GM18498 (cell line): ENCODE measurements around the gene TTLL7.
A peak's percentile ranks its signal among the peaks of the same experiment; 100 is the strongest.

ENCODE experiments used
- ATAC-seq: cut with Tn5 transposase; IDR thresholded peaks from one replicate; pipeline ENCODE4 v1.9.1; 2021; ENCODE audit warnings: mild to moderate bottlenecking, moderate library complexity; ENCODE audit not compliant: unreplicated experiment

Gene TTLL7

GRCh38 chr1:83889707-83890106 is 109.2 kb downstream of the TTLL7 start:
- no peak for ATAC-seq

- ATAC-seq, result no peak
Measured at GRCh38 chr1:83887483-83887882, 111.4 kb downstream of the TTLL7 start.

GRCh38 chr1:83883979-83884378 is 115.0 kb downstream of the TTLL7 start:
- ATAC-seq, result no peak

- no peak for ATAC-seq
Measured at GRCh38 chr1:83882906-83883305, 116.0 kb downstream of the TTLL7 start.

- no peak for ATAC-seq
Measured at GRCh38 chr1:83872515-83872914, 126.4 kb downstream of the TTLL7 start.

- ATAC-seq, result no peak
Measured at GRCh38 chr1:83864991-83865390, 133.9 kb downstream of the TTLL7 start.

- peak; percentile 97 for ATAC-seq
Measured at GRCh38 chr1:83860490-83861221, 138.3 kb downstream of the TTLL7 start.

- no peak for ATAC-seq
Measured at GRCh38 chr1:83857716-83858115, 141.2 kb downstream of the TTLL7 start.

- no peak for ATAC-seq
Measured at GRCh38 chr1:83857103-83857502, 141.8 kb downstream of the TTLL7 start.

- ATAC-seq, result no peak
Measured at GRCh38 chr1:83856381-83856780, 142.6 kb downstream of the TTLL7 start.

GRCh38 chr1:83854456-83854855 is 144.5 kb downstream of the TTLL7 start:
- ATAC-seq, result no peak

GRCh38 chr1:83850834-83851233 is 148.1 kb downstream of the TTLL7 start:
- no peak for ATAC-seq

- ATAC-seq, result peak; percentile 68
Measured at GRCh38 chr1:83849191-83850061, 149.5 kb downstream of the TTLL7 start.

GRCh38 chr1:83846138-83846537 is 152.8 kb downstream of the TTLL7 start:
- no peak for ATAC-seq

- no peak for ATAC-seq
Measured at GRCh38 chr1:83845437-83846071, 153.4 kb downstream of the TTLL7 start.

GRCh38 chr1:83844546-83844945 is 154.4 kb downstream of the TTLL7 start:
- ATAC-seq, result no peak

GRCh38 chr1:83839566-83840173 is 159.3 kb downstream of the TTLL7 start:
- ATAC-seq, result no peak

- no peak for ATAC-seq
Measured at GRCh38 chr1:83838573-83838972, 160.4 kb downstream of the TTLL7 start.

- ATAC-seq, result no peak
Measured at GRCh38 chr1:83836543-83836942, 162.4 kb downstream of the TTLL7 start.

GRCh38 chr1:83834621-83835264 is 164.2 kb downstream of the TTLL7 start:
- ATAC-seq, result no peak

GRCh38 chr1:83832194-83832593 is 166.7 kb downstream of the TTLL7 start:
- ATAC-seq, result no peak
